Type B pancreatic cell (in vitro differentiated cells): ENCODE measurements around the gene MUC15. TPM values are rescaled to one million over a fixed set of nuclear protein-coding genes. Genes with fewer than 3 reads are reported as not detected.

Source experiments
- DNase-seq: peaks from one replicate; pipeline ENCODE4 v3.0.0; 2021; ENCODE audit warnings: mixed read lengths; ENCODE audit not compliant: unreplicated experiment; ENCODE audit errors: extremely low spot score
- H3K27ac Mint-ChIP-seq: 2 replicates; pipeline ENCODE4 v1.8.0; 2021; ENCODE audit warnings: mild to moderate bottlenecking, mixed read lengths
- H3K27me3 Mint-ChIP-seq: 2 replicates; pipeline ENCODE4 v1.8.0; 2021; ENCODE audit warnings: mixed read lengths
- H3K36me3 Mint-ChIP-seq: 2 replicates; pipeline ENCODE4 v1.8.0; 2021; ENCODE audit warnings: mixed read lengths
- H3K4me1 Mint-ChIP-seq: one replicate; pipeline ENCODE4 v1.8.0; 2021; ENCODE audit warnings: mixed read lengths; ENCODE audit not compliant: unreplicated experiment
- H3K4me3 Mint-ChIP-seq: 2 replicates; pipeline ENCODE4 v1.8.0; 2021; ENCODE audit warnings: mild to moderate bottlenecking, mixed read lengths
- H3K9me3 Mint-ChIP-seq: 2 replicates; pipeline ENCODE4 v1.8.0; 2021; ENCODE audit warnings: mixed read lengths
- CTCF ChIP-seq: fragments of 200-600 bp; sonication (generic); conservative IDR thresholded peaks from 2 replicates; pipeline ENCODE4 v1.5.0; 2021; ENCODE audit warnings: antibody characterized with exemption, mild to moderate bottlenecking
- total RNA-seq: library from RNA; stranded (reverse); gene quantifications from 2 replicates; pipeline ENCODE4 v1.2.1, GENCODE V29; 2021; ENCODE audit warnings: low replicate concordance

Gene MUC15
- total RNA-seq, 1 donor from 2014 or later, result 6.9 TPM

GRCh38 chr11:26578998-26579661 lies 7.1 kb upstream of the MUC15 start:
- H3K4me3 Mint-ChIP-seq, result no peak overlapping the region
- TF ChIP-seq CTCF, result no peak
- DNase-seq, result no peak
- peaks cover 19% of the 10 kb centered on the region for H3K4me1 Mint-ChIP-seq
- H3K27me3 Mint-ChIP-seq, result no peaks in the 10 kb centered on the region
- H3K27ac Mint-ChIP-seq, result peak overlapping the region; percentile 6
- H3K36me3 Mint-ChIP-seq, result no peaks in the 10 kb centered on the region
- H3K9me3 Mint-ChIP-seq, result no peaks in the 10 kb centered on the region

GRCh38 chr11:26575946-26576345 lies 3.9 kb upstream of the MUC15 start:
- no peaks in the 10 kb centered on the region for H3K27me3 Mint-ChIP-seq

GRCh38 chr11:26573896-26574295 lies 1.8 kb upstream of the MUC15 start:
- no peaks in the 10 kb centered on the region for H3K36me3 Mint-ChIP-seq
- H3K9me3 Mint-ChIP-seq, result no peaks in the 10 kb centered on the region
- H3K4me3 Mint-ChIP-seq, result no peak overlapping the region
- H3K27me3 Mint-ChIP-seq, result no peaks in the 10 kb centered on the region
- peaks cover 15% of the 10 kb centered on the region for H3K4me1 Mint-ChIP-seq
- DNase-seq, result no peak
- peak overlapping the region; percentile 98 for H3K27ac Mint-ChIP-seq
- TF ChIP-seq CTCF, result no peak

More at GRCh38 chr11:26575946-26576345, 3.9 kb upstream of the MUC15 start:
- no peak for DNase-seq
- Mint-ChIP-seq H3K27ac (no peak overlapping the region), H3K4me3 (no peak overlapping the region), H3K36me3 (no peaks in the 10 kb centered on the region), H3K4me1 (peaks cover 16% of the 10 kb centered on the region), H3K9me3 (no peaks in the 10 kb centered on the region)
- no peak for TF ChIP-seq CTCF

GRCh38 chr11:26572770-26573402 lies 823 bp upstream of the MUC15 start:
- no peak for TF ChIP-seq CTCF

GRCh38 chr11:26569646-26570045 lies 2.4 kb downstream of the MUC15 start:
- H3K4me1 Mint-ChIP-seq, result peaks cover 18% of the 10 kb centered on the region
- H3K27me3 Mint-ChIP-seq, result no peaks in the 10 kb centered on the region
- DNase-seq, result no peak
- no peaks in the 10 kb centered on the region for H3K9me3 Mint-ChIP-seq
- H3K36me3 Mint-ChIP-seq, result no peaks in the 10 kb centered on the region
- peak overlapping the region; percentile 30 for H3K27ac Mint-ChIP-seq
- no peak for TF ChIP-seq CTCF
- H3K4me3 Mint-ChIP-seq, result peak overlapping the region; percentile 44

More at GRCh38 chr11:26572770-26573402, 823 bp upstream of the MUC15 start:
- Mint-ChIP-seq H3K27me3 (no peaks in the 10 kb centered on the region), H3K27ac (peak overlapping the region; percentile 98), H3K9me3 (no peaks in the 10 kb centered on the region), H3K4me1 (peaks cover 18% of the 10 kb centered on the region), H3K36me3 (no peaks in the 10 kb centered on the region), H3K4me3 (peak overlapping the region; percentile 77)
- no peak for DNase-seq
